Osteocyte (in vitro differentiated cells): ENCODE results near the gene CLEC1B. TPM values are rescaled to one million over a fixed set of nuclear protein-coding genes. Genes with fewer than 3 reads are reported as not detected.

Experiments used
- DNase-seq: peaks from one replicate; pipeline ENCODE4 v3.0.0; 2021; ENCODE audit warnings: mixed read lengths; ENCODE audit not compliant: unreplicated experiment; ENCODE audit errors: extremely low spot score
- H3K27ac Mint-ChIP-seq: one replicate; pipeline ENCODE4 v1.8.0; 2021; ENCODE audit warnings: mild to moderate bottlenecking, mixed read lengths; ENCODE audit not compliant: unreplicated experiment
- H3K27me3 Mint-ChIP-seq: one replicate; pipeline ENCODE4 v1.8.0; 2021; ENCODE audit warnings: mixed read lengths; ENCODE audit not compliant: unreplicated experiment
- H3K36me3 Mint-ChIP-seq: one replicate; pipeline ENCODE4 v1.8.0; 2021; ENCODE audit warnings: mixed read lengths; ENCODE audit not compliant: unreplicated experiment
- H3K4me1 Mint-ChIP-seq: one replicate; pipeline ENCODE4 v1.8.0; 2021; ENCODE audit warnings: mixed read lengths; ENCODE audit not compliant: unreplicated experiment
- H3K4me3 Mint-ChIP-seq: one replicate; pipeline ENCODE4 v1.8.0; 2021; ENCODE audit warnings: mild to moderate bottlenecking, moderate library complexity, mixed read lengths; ENCODE audit not compliant: unreplicated experiment
- H3K9me3 Mint-ChIP-seq: one replicate; pipeline ENCODE4 v1.8.0; 2021; ENCODE audit warnings: mixed read lengths; ENCODE audit not compliant: unreplicated experiment
- CTCF ChIP-seq: fragments of 200-600 bp; sonication (generic); IDR thresholded peaks from 2 replicates; pipeline ENCODE4 v1.5.0; 2021; ENCODE audit warnings: antibody characterized with exemption, mild to moderate bottlenecking, moderate library complexity
- total RNA-seq: library from RNA; stranded (reverse); gene quantifications from 2 replicates; pipeline ENCODE4 v1.2.1, GENCODE V29; 2021

CLEC1B gene
- total RNA-seq, 1 donor from 2014 or later, result not detected

GRCh38 chr12:9948606-9949296 is 50.2 kb downstream of the CLEC1B start:
- H3K4me3 Mint-ChIP-seq, result no peak overlapping the region
- no peak overlapping the region for H3K27ac Mint-ChIP-seq
- no peak for TF ChIP-seq CTCF
- H3K27me3 Mint-ChIP-seq, result peaks cover 7% of the 10 kb centered on the region
- no peaks in the 10 kb centered on the region for H3K36me3 Mint-ChIP-seq
- no peaks in the 10 kb centered on the region for H3K9me3 Mint-ChIP-seq
- no peaks in the 10 kb centered on the region for H3K4me1 Mint-ChIP-seq
- no peak for DNase-seq

GRCh38 chr12:9947674-9948073 is 51.2 kb downstream of the CLEC1B start:
- no peak for TF ChIP-seq CTCF
- Mint-ChIP-seq H3K27me3 (peaks cover 7% of the 10 kb centered on the region), H3K4me3 (no peak overlapping the region), H3K36me3 (no peaks in the 10 kb centered on the region), H3K4me1 (no peaks in the 10 kb centered on the region), H3K27ac (no peak overlapping the region), H3K9me3 (no peaks in the 10 kb centered on the region)
- DNase-seq, result no peak

- Mint-ChIP-seq H3K27me3 (peaks cover 16% of the 10 kb centered on the region), H3K36me3 (no peaks in the 10 kb centered on the region), H3K4me3 (no peak overlapping the region), H3K4me1 (no peaks in the 10 kb centered on the region), H3K9me3 (no peaks in the 10 kb centered on the region), H3K27ac (no peak overlapping the region)
- no peak for DNase-seq
- no peak for TF ChIP-seq CTCF
Observed at GRCh38 chr12:9944391-9944790, 54.5 kb downstream of the CLEC1B start.

GRCh38 chr12:9943240-9943639 is 55.7 kb downstream of the CLEC1B start:
- DNase-seq, result no peak
- Mint-ChIP-seq H3K4me1 (no peaks in the 10 kb centered on the region), H3K27me3 (peaks cover 20% of the 10 kb centered on the region), H3K9me3 (no peaks in the 10 kb centered on the region), H3K4me3 (no peak overlapping the region), H3K36me3 (no peaks in the 10 kb centered on the region), H3K27ac (no peak overlapping the region)
- no peak for TF ChIP-seq CTCF

Other genes with a start within 250 kb of the CLEC1B start
- not detected in 2 replicates for gene CD69, start 238.2 kb downstream of the CLEC1B start, total RNA-seq
- not detected in 2 replicates for gene KLRF1, start 171.6 kb downstream of the CLEC1B start, total RNA-seq
- not detected in 2 replicates for gene CLEC2B, start 129.8 kb downstream of the CLEC1B start, total RNA-seq
- not detected in 2 replicates for gene KLRF2, start 117.6 kb downstream of the CLEC1B start, total RNA-seq
- not detected in 2 replicates for gene CLEC2A, start 66.8 kb downstream of the CLEC1B start, total RNA-seq
- not detected in 2 replicates for gene CLEC12A, start 27.7 kb downstream of the CLEC1B start, total RNA-seq
- gene CLEC12B, start 11.5 kb upstream of the CLEC1B start, total RNA-seq, result not detected in 2 replicates
- gene CLEC9A, start 31.6 kb upstream of the CLEC1B start, total RNA-seq, result not detected in 2 replicates
- gene CLEC1A, start 99.9 kb upstream of the CLEC1B start, total RNA-seq, result not detected in 2 replicates
- gene CLEC7A, start 131.1 kb upstream of the CLEC1B start, total RNA-seq, result not detected in 2 replicates
- gene OLR1, start 173.0 kb upstream of the CLEC1B start, total RNA-seq, result not detected in 2 replicates
- gene TMEM52B, start 179.9 kb upstream of the CLEC1B start, total RNA-seq, result not detected in 2 replicates
- 72.3 and 74.7 TPM in 2 replicates for gene GABARAPL1, start 213.8 kb upstream of the CLEC1B start, total RNA-seq